ENCODE measurements around the gene APH1B.
"Not testable (repeated sequence)": the region's sequence is repeated elsewhere in the genome, so short reads cannot be mapped to it uniquely, and the experiment has no call there.

Gene APH1B

DNA sequence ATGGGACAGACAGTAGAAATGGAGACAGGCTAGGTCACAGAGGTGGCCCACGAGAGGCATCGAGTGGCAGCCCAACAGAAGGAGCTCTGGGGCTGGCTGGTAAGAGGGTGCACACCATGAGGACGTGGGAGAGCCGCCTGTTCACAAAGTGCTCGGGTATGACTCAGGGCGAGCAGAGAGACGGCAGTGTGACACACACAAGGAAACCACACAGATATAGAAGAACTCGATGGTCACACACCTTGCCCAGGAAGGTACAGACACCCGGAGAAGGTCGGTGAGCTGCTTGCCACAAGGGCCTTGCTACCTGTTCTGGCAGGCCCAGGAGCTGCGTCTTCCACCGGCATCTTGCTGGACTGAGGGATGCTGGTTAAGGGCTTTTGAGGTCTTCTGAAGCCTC, 54.1 kb downstream of the APH1B start:
- DNase-seq (ENCODE audit: low read depth in 2 of 2): no peak

GRCh38 chr15:63332367-63333124, 55.1 kb downstream of the APH1B start:
- DNase-seq (ENCODE audit: low read depth in 2 of 2): no peak

- no peak for DNase-seq (ENCODE audit: low read depth in 2 of 2)
Observed at GRCh38 chr15:63334821-63335220, 57.4 kb downstream of the APH1B start.

- no peak for DNase-seq (ENCODE audit: low read depth in 2 of 2)
Observed at GRCh38 chr15:63335543-63336240, 58.3 kb downstream of the APH1B start.

- no peak for DNase-seq (ENCODE audit: low read depth in 2 of 2)
Observed at GRCh38 chr15:63337046-63337445, 59.6 kb downstream of the APH1B start.

- no peak for DNase-seq (ENCODE audit: low read depth in 2 of 2)
Observed at GRCh38 chr15:63338170-63338569, 60.8 kb downstream of the APH1B start.

- DNase-seq (ENCODE audit: low read depth in 2 of 2): no peak
Observed at GRCh38 chr15:63339006-63339766, 61.8 kb downstream of the APH1B start.

GRCh38 chr15:63339836-63340235, 62.4 kb downstream of the APH1B start:
- DNase-seq (ENCODE audit: low read depth in 2 of 2): no peak

GRCh38 chr15:63340353-63340752, 62.9 kb downstream of the APH1B start:
- DNase-seq (ENCODE audit: low read depth in 2 of 2): no peak

DNA sequence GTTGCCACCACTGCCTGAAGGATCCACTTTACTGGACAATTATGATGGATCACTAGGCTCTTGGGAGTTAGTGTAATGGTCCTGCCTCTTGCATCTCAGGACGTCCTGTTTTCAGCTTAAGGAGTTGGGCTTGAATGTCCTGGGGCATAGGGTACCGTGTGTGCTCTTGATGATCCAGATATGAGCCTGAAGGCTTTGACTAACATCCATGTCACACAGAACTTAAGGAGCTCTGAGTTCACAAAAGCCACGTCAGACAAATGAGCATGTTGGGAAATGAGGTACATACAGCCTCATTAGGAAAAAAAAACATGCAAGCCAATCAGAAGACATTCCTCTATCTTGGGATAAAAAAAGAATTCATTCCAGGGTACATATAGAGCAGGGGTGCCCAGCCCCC, 63.5 kb downstream of the APH1B start:
- no peak for DNase-seq (ENCODE audit: low read depth in 2 of 2)

- DNase-seq (ENCODE audit: low read depth in 2 of 2): no peak
Observed at GRCh38 chr15:63341898-63342297, 64.5 kb downstream of the APH1B start.

DNA sequence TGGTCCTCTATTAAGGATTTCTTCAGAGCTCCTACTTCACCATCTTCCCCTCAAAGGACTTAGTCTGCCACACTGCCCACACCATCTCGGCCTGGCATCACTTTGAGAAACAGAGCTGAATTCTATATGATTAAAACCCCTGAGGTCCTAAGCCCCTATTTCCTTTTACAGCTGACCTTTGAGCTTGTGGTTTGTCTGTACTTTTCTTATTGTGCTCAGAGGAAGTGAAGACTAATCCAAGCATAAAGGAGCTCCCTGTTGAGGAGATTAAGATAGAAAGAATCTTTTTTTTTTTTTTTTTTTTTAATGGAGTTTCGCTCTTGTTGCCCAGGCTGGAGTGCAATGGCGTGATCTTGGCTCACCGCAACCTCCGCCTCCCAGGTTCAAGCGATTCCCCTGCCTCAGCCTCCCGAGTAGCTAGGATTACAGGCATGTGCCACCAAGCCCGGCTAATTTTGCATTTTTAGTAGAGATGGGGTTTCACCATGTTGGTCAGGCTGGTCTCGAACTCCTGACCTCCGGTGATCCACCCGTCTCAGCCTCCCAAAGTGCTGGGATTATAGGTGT, 65.7 kb downstream of the APH1B start:
- DNase-seq (ENCODE audit: low read depth in 2 of 2): not testable (repeated sequence)

- DNase-seq (ENCODE audit: low read depth in 2 of 2): no peak
Observed at GRCh38 chr15:63344731-63345390, 67.5 kb downstream of the APH1B start.

- no peak for DNase-seq (ENCODE audit: low read depth in 2 of 2)
Observed at GRCh38 chr15:63345391-63345752, 68.0 kb downstream of the APH1B start.

DNA sequence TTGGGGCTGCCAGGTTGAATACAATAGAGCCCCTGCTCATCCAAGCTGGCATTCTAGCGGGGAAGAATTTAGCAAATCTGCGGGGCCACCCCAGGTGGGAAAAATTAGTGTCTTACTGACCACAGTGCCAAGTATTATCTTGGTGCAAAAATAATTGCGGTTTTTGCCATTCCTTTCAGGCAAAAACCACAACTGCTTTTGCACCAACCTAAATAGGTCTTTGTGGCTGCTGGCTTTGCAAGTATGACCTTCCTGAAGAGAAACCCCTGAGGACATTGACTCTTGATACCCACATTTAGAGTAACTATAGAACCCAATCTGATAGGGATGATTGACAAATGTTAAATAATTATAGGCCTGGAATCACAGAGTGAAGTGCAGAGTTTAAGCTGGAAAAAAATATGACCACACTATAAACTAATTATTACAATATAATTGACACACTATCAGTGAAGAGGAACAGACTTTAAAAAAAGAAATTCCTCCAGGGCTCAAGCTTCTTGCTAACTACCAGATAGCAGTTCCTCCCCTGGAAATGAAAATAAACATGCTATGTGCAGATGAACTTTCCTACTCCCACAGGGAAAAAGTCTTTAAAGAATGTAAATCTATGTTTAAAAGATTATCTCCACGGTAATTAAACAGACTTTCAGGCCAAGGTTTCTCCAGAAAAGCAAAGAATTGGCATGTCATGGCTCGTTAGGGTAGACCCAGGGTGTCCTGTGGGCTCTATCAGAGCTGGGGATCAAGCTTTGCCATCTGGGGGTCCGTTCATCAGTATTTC, 69.9 kb downstream of the APH1B start:
- DNase-seq (ENCODE audit: low read depth in 2 of 2): no peak

GRCh38 chr15:63348392-63348791, 71.0 kb downstream of the APH1B start:
- no peak for DNase-seq (ENCODE audit: low read depth in 2 of 2)

DNA sequence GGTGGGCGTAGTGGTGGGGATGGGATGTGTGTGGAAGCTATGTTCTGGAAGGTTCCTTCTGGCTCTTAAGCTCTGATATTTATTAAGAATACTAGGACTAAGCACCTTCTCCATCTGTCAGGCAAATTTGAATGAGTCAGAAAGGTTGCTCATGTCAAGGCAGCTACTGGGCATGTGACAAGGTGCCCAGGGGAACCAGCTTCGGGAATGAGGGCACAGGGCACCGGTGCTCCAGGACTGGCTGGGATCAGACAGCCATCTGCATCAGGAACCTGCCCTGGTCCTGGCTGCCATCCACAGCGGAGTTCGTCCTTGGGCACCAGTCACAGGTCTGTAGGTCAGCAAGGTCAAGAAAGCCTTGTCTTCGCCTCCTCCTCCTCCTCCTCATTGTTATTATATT, 71.8 kb downstream of the APH1B start:
- DNase-seq (ENCODE audit: low read depth in 2 of 2): no peak

DNA sequence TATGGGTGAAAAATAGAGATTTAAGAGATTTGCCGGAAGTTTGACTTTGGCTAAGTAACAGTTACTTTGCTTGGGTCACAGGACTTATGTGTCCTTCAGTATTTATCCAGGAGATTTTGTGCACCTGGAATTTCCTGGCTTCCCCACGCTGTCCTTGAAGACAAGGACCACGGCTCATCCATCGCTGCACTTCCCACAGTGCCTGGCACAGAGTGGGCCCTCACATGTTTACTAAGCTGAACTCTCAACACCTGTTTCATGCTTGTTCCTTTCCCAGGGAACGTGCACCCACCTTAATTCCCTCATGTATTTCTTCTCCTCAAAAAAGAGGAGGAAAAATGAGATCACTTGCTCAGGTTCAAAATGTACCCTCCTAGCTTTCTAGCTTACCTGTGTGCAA, 72.2 kb downstream of the APH1B start:
- no peak for DNase-seq (ENCODE audit: low read depth in 2 of 2)

DNA sequence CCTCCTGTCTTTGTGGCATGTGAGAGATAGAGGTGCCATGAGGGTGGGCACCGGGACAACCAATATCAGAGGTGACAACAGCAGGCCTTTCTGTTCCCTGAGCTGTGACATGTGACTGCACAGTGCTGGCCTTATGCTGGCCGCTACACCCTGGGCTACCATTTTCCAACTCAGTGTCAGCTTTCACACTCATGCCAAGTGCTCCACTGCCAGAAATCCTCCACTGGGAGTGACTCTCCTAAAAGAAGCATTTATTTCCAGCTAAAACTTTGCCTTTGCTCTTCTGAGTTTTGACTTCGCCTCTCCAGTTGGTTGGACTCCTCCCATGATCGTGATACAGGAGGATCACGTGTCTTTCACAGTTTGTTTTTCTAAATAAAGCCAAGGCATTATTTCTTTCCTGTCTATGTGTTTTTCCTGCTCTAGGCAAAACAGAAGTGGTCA, 72.8 kb downstream of the APH1B start:
- no peak for DNase-seq (ENCODE audit: low read depth in 2 of 2)

DNA sequence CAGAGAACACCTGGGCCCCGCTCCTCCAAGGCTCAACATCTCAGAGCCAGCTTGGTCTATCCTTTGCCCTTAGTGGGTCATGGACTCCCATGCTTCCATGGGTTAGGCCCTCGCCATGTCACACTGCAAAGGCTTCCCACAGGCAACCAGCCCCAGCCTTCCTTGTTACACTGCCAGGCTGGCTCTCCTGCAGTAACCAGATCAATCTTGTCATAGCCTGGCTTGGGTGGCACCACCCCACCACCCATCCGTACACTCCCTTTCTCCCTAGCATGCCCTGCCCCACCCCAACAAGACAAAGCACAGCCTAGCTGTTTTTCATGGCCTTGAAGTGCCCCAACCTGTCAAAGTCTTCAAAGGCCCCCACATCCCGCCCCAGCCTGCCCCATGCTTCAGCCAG, 73.8 kb downstream of the APH1B start:
- DNase-seq (ENCODE audit: low read depth in 2 of 2): no peak

GRCh38 chr15:63352808-63353207, 75.4 kb downstream of the APH1B start:
- DNase-seq (ENCODE audit: low read depth in 2 of 2): no peak
